HG03575 (cell line): ENCODE data around the gene MCM9.
A peak's percentile ranks its signal among the peaks of the same experiment; 100 is the strongest.

Source experiments
- ATAC-seq: cut with Tn5 transposase; IDR thresholded peaks from one replicate; pipeline ENCODE4 v1.9.1; 2021; ENCODE audit not compliant: unreplicated experiment, insufficient number of reproducible peaks, low FRiP score; ENCODE audit errors: extremely low read depth

MCM9 gene

DNA sequence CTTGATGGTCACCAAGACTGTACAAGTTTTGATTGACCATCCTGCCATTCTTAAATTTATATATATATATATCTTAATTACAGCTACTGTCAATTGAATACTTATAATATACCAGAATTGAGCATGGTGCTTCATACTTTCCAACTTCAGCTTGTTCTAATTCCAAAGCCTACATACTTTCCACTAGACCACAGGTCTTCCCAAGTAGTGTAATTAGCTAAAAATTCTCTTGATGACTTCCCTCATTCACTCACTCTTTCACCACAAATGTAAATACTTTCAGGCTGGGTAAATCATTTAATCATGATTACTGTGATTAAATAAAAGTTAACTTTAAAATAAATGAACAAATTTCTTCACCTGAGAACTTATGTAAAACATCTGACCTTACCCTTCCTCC is 37.6 kb downstream of the MCM9 start:
- no peak for ATAC-seq

GRCh38 chr6:118896339-118897136 is 38.4 kb downstream of the MCM9 start:
- ATAC-seq, result no peak

DNA sequence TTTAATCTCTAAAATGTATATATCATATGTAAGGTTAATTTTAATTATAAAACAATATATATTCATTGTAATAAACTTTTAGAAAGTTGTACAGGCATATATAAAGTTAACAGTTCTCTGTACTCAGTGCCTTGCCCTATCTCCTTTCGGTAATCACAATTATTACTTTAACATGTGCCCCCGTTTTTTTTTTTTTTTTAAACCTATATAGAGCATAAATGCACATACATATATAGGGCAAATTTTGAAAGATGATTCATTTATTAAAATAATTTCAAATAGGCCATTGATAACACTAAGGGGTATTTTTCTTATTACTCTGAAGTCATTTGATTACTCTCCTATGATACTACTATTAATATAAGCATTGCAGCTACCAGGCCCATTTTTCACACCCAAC is 39.1 kb downstream of the MCM9 start:
- ATAC-seq, result no peak

- no peak for ATAC-seq
These were observed 39.7 kb downstream of the MCM9 start for GRCh38 chr6:118895261-118895560.

GRCh38 chr6:118894425-118895260 is 40.3 kb downstream of the MCM9 start:
- ATAC-seq, result no peak

DNA sequence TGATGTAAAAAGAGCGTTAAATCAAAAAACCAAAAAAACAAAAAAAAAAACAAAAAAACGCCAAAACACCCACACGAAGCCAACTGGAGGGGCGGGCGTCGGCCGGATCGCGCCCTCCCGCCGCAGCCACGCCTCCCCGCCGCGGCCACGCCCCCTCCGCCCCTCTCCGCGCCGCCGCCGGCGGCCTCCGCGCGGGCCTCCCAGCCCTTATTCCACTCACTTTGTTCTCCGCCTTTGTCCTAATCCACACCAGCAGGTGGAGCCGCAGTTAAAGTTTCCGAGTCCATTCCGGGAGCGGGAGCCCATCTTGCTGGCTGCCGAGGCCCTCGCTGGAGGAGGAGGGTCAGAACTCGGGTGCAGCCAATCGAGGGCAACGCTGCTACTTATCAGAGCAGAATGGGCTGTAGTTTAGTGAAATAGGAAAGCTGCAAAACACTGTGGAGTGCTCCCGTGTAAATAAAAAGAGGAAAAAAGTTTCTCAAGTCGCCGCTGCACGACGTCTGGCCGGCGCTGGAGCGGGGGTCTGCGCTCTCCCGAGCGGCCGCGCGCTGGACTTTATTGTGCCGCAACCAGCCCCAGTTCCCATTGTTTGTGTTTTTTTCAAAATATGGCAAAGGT is 41.0 kb downstream of the MCM9 start, which contains the start of gene ASF1A:
Gene ASF1A (plus strand): TSS at position 346 of the 618 bp plus-strand sequence. CDS start 262 bp downstream, at position 608.
- peak; percentile 41 for ATAC-seq

DNA sequence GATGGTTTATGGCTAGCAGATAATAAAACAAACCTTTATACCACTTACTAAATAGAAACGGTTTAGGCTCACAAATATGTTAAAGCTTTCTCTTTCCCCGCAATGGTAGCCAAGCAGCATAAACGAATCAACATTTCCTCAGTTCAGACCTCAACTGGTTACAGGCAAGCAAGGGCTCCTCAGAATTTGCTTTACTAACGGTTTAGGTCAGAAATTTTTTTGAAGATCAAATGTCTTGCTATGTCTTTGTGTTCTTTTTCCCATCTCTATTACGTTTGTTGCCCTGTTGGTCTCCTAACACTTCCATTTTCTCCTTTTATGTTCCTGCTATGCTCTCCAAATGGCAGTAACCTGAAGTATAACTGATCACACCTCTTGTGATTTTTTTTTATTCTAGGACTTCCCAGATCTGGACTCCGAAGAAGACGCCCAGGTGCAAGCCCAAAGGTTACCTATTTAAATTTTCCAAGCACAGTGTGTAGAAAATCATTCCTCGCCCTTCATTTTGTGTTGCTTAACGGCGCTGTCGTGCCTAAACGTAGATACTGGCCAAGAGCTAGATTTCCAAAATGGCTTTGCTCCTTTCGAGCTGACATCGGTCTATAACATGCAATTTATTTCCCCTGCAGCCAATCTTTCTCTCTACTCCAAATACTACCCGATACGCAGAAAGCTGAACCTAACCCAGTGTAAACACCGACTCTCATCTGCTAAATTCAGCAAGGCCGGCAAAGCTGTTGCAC is 41.7 kb downstream of the MCM9 start:
- ATAC-seq, result peak; percentile 5

DNA sequence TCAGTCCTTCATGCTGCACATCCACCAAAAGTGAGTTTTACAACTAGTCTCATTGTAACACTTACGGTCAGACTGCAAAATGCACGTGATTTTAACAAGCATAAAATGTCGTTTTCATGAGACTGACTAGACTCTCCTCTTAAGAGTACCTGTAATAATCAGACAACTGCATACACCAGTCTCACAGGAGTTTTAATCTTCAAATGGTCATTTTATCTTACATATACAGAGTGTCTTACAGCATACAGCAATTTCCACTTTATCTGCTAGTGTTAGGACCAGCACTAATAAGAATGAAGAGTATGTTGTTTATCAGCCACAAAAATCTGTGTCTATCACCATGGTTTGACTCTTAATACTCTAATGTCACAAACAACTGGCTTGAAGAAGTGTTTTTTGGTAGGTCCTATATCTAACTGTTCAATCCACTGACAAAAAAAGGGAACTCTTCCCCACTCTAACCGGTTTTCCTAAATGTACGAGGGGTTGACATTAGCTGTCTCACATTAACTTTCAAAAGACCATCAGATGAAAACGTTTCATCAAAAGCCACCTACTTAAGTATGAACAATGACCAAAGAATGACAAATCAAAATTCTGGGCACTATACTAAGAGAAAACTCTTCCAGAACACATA is 42.5 kb downstream of the MCM9 start:
- no peak for ATAC-seq

GRCh38 chr6:118890997-118891790 is 43.8 kb downstream of the MCM9 start:
- ATAC-seq, result no peak

- no peak for ATAC-seq
These were observed 45.8 kb downstream of the MCM9 start for GRCh38 chr6:118889163-118889562.

DNA sequence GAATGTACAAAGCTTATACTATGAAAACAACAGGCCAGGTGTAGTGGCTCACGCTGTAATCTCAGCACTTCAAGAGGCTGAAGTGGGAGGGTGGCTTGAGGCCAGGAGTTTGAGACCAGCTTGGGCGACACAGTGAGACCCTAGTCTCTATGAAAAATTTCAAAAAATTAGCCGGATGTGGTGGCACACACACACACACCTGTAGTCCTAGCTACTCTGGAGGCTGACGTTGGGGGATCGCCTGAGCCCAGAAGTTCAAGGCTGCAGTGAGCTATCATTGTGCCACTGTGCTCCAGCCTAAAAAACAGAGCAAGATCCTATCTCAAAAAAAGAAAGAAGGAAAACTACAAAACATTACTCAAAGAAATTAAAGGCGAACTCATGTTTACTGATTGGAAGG is 48.3 kb downstream of the MCM9 start:
- no peak for ATAC-seq

GRCh38 chr6:118882314-118882905 is 52.5 kb downstream of the MCM9 start:
- no peak for ATAC-seq

GRCh38 chr6:118881440-118882313 is 53.3 kb downstream of the MCM9 start:
- ATAC-seq, result peak; percentile 63

DNA sequence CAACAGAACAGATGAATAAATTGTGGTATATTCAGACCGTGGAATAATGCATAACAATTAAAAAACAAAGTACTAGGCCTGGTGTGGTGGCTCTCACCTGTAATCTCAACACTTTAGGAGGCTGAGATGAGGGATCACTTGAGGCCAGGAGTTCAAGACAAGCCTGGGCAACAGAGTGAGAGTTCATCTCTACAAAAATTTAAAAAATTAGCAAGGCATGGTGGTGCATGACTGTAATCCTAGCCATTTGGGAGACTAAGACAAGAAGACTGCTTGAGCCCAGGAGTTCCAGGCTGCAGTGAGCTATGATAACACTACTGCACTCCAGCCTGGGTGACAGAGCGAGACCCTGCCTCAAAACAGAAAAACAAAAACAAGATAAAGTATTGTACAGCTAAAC is 57.2 kb downstream of the MCM9 start:
- no peak for ATAC-seq

- ATAC-seq, result no peak
These were observed 58.1 kb downstream of the MCM9 start for GRCh38 chr6:118876814-118877213.

DNA sequence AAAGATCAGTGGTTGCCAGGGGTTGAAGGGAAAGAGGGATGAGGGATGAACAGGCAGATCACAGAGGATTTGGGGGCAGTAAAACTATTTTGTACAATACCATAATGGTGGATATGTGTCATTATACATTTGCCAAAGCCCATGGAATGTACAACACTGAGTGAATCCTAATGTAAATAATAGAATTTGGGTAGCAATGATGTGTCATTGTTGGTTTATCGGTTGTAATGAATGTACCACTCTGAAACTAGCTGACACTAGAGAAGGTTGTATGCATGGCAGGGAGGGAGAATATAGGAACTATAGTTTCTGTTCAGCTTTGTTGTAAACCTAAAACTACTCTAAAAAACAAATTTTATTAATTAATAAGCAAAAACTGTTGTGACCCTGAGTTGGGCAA is 58.8 kb downstream of the MCM9 start:
- ATAC-seq, result no peak

DNA sequence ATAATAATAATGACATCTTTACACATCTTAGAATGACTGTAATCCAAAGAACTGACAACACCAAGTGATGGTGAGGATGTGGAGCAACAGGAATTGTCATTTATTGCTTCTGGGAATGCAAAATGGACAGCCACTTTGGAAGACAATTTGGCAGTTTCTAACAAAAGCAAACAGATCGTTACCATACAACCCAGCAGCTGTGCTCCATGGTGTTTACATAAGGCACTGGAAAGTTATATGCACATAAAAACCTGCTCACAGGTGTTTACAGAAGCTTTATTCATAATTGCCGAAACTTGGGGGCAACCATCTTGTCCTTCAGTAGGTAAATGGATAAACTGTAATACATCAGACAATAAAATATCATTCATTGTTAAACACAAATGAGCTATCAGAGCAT is 59.3 kb downstream of the MCM9 start:
- ATAC-seq, result no peak
